SK-N-SH treated with all-trans-retinoic acid at 6 μM for 48 hours (cell line): Measurements from ENCODE around the gene AJUBA.

ENCODE experiments used
- CREB5 ChIP-seq: fragments of 250-450 bp; sonication (Bioruptor Pico); IDR thresholded peaks from 2 replicates; pipeline ENCODE4 v1.5.1; 2020; ENCODE audit warnings: low read depth, mild to moderate bottlenecking, moderate library complexity
- CSRNP3 ChIP-seq: fragments of 250-450 bp; sonication (Bioruptor Pico); IDR thresholded peaks from 2 replicates; pipeline ENCODE4 v1.5.1; 2021; ENCODE audit warnings: mild to moderate bottlenecking, moderate library complexity
- ESRRG ChIP-seq: fragments of 250-450 bp; sonication (Bioruptor Pico); IDR thresholded peaks from 2 replicates; pipeline ENCODE4 v1.6.1; 2021; ENCODE audit warnings: mild to moderate bottlenecking
- GLIS3 ChIP-seq: fragments of 250-450 bp; sonication (Bioruptor Pico); IDR thresholded peaks from 2 replicates; pipeline ENCODE4 v1.5.0; 2020; ENCODE audit warnings: mild to moderate bottlenecking, moderate library complexity
- ISL1 ChIP-seq: fragments of 250-450 bp; sonication (Bioruptor Pico); IDR thresholded peaks from 2 replicates; pipeline ENCODE4 v2.1.2; 2022; ENCODE audit warnings: mild to moderate bottlenecking, moderate library complexity
- TCF4 ChIP-seq: fragments of 250-450 bp; sonication (Bioruptor Pico); IDR thresholded peaks from 2 replicates; pipeline ENCODE4 v1.8.0; 2021; ENCODE audit warnings: mild to moderate bottlenecking, moderate library complexity, borderline replicate concordance
- TSHZ2 ChIP-seq: fragments of 250-450 bp; sonication (Bioruptor Pico); IDR thresholded peaks from 2 replicates; pipeline ENCODE4 v1.5.0; 2020; ENCODE audit warnings: mild to moderate bottlenecking, moderate library complexity
- ZC3H10 ChIP-seq: fragments of 250-450 bp; sonication (Bioruptor Pico); IDR thresholded peaks from 2 replicates; pipeline ENCODE4 v1.5.1; 2021; ENCODE audit warnings: mild to moderate bottlenecking, moderate library complexity
- ZFP3 ChIP-seq: fragments of 250-450 bp; sonication (Bioruptor Pico); IDR thresholded peaks from 2 replicates; pipeline ENCODE4 v1.5.0; 2020; ENCODE audit warnings: mild to moderate bottlenecking, moderate library complexity
- ZFP30 ChIP-seq: fragments of 450-650 bp; formaldehyde crosslinking; IDR thresholded peaks from 2 replicates; pipeline ENCODE4 v1.5.0; 2022; ENCODE audit warnings: mild to moderate bottlenecking, moderate library complexity
- ZNF70 ChIP-seq: fragments of 450-650 bp; formaldehyde crosslinking; IDR thresholded peaks from 2 replicates; pipeline ENCODE4 v1.5.0; 2020; ENCODE audit warnings: mild to moderate bottlenecking, moderate library complexity

- no peak for TF ChIP-seq CSRNP3 (CRISPR knock-in tag)
- TF ChIP-seq ESRRG, result no peak
- no peak for TF ChIP-seq TCF4 (CRISPR knock-in tag)
- TF ChIP-seq GLIS3, result no peak
- TF ChIP-seq ZFP3 (CRISPR knock-in tag), result no peak
- TF ChIP-seq ISL1 (CRISPR knock-in tag), result no peak
- TF ChIP-seq ZFP30 (CRISPR knock-in tag), result no peak
- TF ChIP-seq ZC3H10 (CRISPR knock-in tag), result no peak
- peak; percentile 50; the same call in 1 of the 2 replicates for TF ChIP-seq TSHZ2 (CRISPR knock-in tag)
- TF ChIP-seq ZNF70 (CRISPR knock-in tag), result no peak
- no peak for TF ChIP-seq CREB5 (CRISPR knock-in tag)
Measured at GRCh38 chr14:23009939-23010726, 27.8 kb upstream of the AJUBA start, which contains the start of gene C14orf93.
